Heart left ventricle (tissue), 16 donors: ENCODE measurements around the gene ANKDD1B. TPM values are rescaled to one million over a fixed set of nuclear protein-coding genes. Genes with fewer than 3 reads are reported as not detected.
"Not testable (repeated sequence)": the region's sequence is repeated elsewhere in the genome, so short reads cannot be mapped to it uniquely, and the experiment has no call there.

Experiments
- ATAC-seq, 4 donors: fragments of 200-7000 bp; cut with Tn5 transposase; one replicate each; pipeline ENCODE4 v1.9.1; 2020 to 2022; ENCODE audit warnings: moderate library complexity in 4 of 4, mild to moderate bottlenecking in 3 of 4, moderate number of reproducible peaks in 1 of 4
- DNase-seq, 5 donors: peaks; one replicate each; pipeline ENCODE4 v3.0.0-alpha.2; 2020
- H3K27ac ChIP-seq, 12 donors: fragments of 200-600 bp; sonication (generic) in 4 of 12; one replicate each; pipeline versions ENCODE4 v1.5.0 to v1.8.0; 2016 to 2022; ENCODE audit warnings: mild to moderate bottlenecking in 2 of 12
- H3K27me3 ChIP-seq, 9 donors: fragments of 200-600 bp; sonication (generic) in 2 of 9; one replicate each; pipeline versions ENCODE4 v1.5.1 to v1.8.0; 2016 to 2022; ENCODE audit warnings: mild to moderate bottlenecking in 3 of 9
- H3K36me3 ChIP-seq, 9 donors: fragments of 200-600 bp; sonication (generic) in 2 of 9; one replicate each; pipeline versions ENCODE4 v1.5.0 to v1.8.0; 2018 to 2022; ENCODE audit warnings: mild to moderate bottlenecking in 2 of 9
- H3K4me1 ChIP-seq, 12 donors: fragments of 200-600 bp; sonication (generic) in 4 of 12; one replicate each; pipeline versions ENCODE4 v1.5.0 to v1.8.0; 2016 to 2022; ENCODE audit warnings: mild to moderate bottlenecking in 3 of 12
- H3K4me3 ChIP-seq, 12 donors: fragments of 200-600 bp; sonication (generic) in 4 of 12; one replicate each; pipeline versions ENCODE4 v1.5.0 to v1.8.0; 2017 to 2022; ENCODE audit warnings: mild to moderate bottlenecking in 9 of 12, moderate library complexity in 4 of 12
- H3K9me3 ChIP-seq, 12 donors: fragments of 200-600 bp; sonication (generic) in 4 of 12; one replicate each; pipeline versions ENCODE4 v1.5.0 to v1.8.0; 2016 to 2022; ENCODE audit warnings: mild to moderate bottlenecking in 1 of 12
- POLR2A ChIP-seq, 2 donors: fragments of 450-650 bp; IDR thresholded peaks; one replicate each; pipeline ENCODE4 v1.6.1; 2017; ENCODE audit warnings: antibody characterized with exemption in 2 of 2, mild to moderate bottlenecking in 2 of 2, moderate library complexity in 2 of 2
- WGBS, 4 donors: extraction: QIAGEN DNeasy Blood & Tissue Kit in 2 of 4; methylation state at CpG; one replicate each; pipeline versions ENCODE4 v1.1.5 to v1.1.7; 2013 to 2018; 5-methylcytosine and 5-hydroxymethylcytosine counted together
- intact Hi-C, 10 donors: fragments of 100-400 bp; cut with DNase I; formaldehyde crosslinking; loops; one replicate each; pipeline versions ENCODE4 v1.11.1 to v1.14.2; 2022
- polyA plus RNA-seq, 2 donors: library from polyadenylated mRNA; stranded (reverse); fragments of 200-250 nt; gene quantifications; one replicate each; pipeline ENCODE4 v1.2.3, GENCODE V29; 2013
- total RNA-seq, 9 donors: library from RNA; depleted of rRNA in 2 of 9; stranded (reverse); fragments of >200 nt in 2 of 9; fragmentation: NEBNext Ultra II Directional in 3 of 9; extraction: Animal tissue kit (Norgen Biotek cat#: 25700) in 3 of 9; gene quantifications; one replicate each; pipeline versions ENCODE4 v1.1.0 to v1.2.4, GENCODE V29; 2016 to 2023
- TF ChIP-seq, protein P1 (sequence below), 12 donors: fragments of 200-600 bp; sonication (generic) in 4 of 12; IDR thresholded peaks; one replicate each; pipeline versions ENCODE4 v1.5.0 to v1.8.0; 2018 to 2022; ENCODE audit warnings: antibody characterized with exemption in 12 of 12, mild to moderate bottlenecking in 5 of 12
- donor health status: ischemic (EF 13 %, LVEDD 7.1; RV severe dilation, severe dysfunction).
- donor health status: healthy with polysubstance abuse.
- donor health status: DM: no; HTN: yes; CAD: no.
- donor health status: DM: no; HTN: no; CAD: no.
- donor health status: ischemic (EF 25% LVEDD 6.9; RV normal size, moderate dysfunction).
- donor health status: ischemic (EF 25% LVEDD 5.7; RV mildly dilated, moderate dysfunction).
- donor health status: healthy.
- donor health status: DM: yes; HTN: yes; CAD: no.
- donor health status: ischemic (EF 35%, LVEDD 5.7; RV mildly dilated, moderate dysfunction).
- donor health status: nonischemic (EF 11% LVEDD 7.7; RV severe dilation, severe dysfunction).
- donor health status: DM: yes; HTN: yes; CAD: no.
- donor health status: PGD.
- donor health status: ischemic (EF 29% LVEDD 5.4; RV normal size, mild dysfunction).
- donor health status: nonischemic (EF 23%, LVEDD 6.1; RV moderate dilation, normal function).

ANKDD1B gene
- total and polyA plus RNA-seq, 11 donors: 0.10 to 0.61 (median 0.32) TPM; not detected in 7

GRCh38 chr5:75685141-75685540, 73.9 kb downstream of the ANKDD1B start:
- H3K27me3 ChIP-seq: no peaks in the 10 kb centered on the region
- H3K4me3 ChIP-seq: no peak overlapping the region
- intact Hi-C loops: loop anchor here in 2 of 10 donors (10.0 kb wide), 2 partner anchors 270 to 350 kb away; partner anchors contain the start of gene HMGCR (in 1 of the 2)
- H3K27ac ChIP-seq: no peak overlapping the region
- ATAC-seq: no peak
- no peak for DNase-seq
- H3K9me3 ChIP-seq: no peaks in the 10 kb centered on the region
- peaks cover 0 to 81% (median 58%) of the 10 kb centered on the region in 9 donors for H3K36me3 ChIP-seq
- peaks cover 0 to 4% (median 0%) of the 10 kb centered on the region in 12 donors for H3K4me1 ChIP-seq
- TF ChIP-seq, protein P1, sequence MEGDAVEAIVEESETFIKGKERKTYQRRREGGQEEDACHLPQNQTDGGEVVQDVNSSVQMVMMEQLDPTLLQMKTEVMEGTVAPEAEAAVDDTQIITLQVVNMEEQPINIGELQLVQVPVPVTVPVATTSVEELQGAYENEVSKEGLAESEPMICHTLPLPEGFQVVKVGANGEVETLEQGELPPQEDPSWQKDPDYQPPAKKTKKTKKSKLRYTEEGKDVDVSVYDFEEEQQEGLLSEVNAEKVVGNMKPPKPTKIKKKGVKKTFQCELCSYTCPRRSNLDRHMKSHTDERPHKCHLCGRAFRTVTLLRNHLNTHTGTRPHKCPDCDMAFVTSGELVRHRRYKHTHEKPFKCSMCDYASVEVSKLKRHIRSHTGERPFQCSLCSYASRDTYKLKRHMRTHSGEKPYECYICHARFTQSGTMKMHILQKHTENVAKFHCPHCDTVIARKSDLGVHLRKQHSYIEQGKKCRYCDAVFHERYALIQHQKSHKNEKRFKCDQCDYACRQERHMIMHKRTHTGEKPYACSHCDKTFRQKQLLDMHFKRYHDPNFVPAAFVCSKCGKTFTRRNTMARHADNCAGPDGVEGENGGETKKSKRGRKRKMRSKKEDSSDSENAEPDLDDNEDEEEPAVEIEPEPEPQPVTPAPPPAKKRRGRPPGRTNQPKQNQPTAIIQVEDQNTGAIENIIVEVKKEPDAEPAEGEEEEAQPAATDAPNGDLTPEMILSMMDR (IDR thresholded peaks at IDR 0.05): no peak
- TF ChIP-seq POLR2A (IDR thresholded peaks at IDR 0.05): no peak
- 97 to 98% (median 98%) methylated on average over 11 of the region's 11 CpGs for WGBS, 4 donors

GRCh38 chr5:75686480-75686879, 75.2 kb downstream of the ANKDD1B start:
- no peak for ATAC-seq
- H3K36me3 ChIP-seq: peaks cover 0 to 84% (median 69%) of the 10 kb centered on the region in 9 donors
- intact Hi-C loops: loop anchor here in 2 of 10 donors (10.0 kb wide), 2 partner anchors 272 to 352 kb away; partner anchors contain the start of gene HMGCR (in 1 of the 2)

GRCh38 chr5:75690669-75691068, 79.4 kb downstream of the ANKDD1B start:
- Histone ChIP-seq H3K9me3 (no peaks in the 10 kb centered on the region), H3K27ac (no peak overlapping the region), H3K4me3 (no peak overlapping the region), H3K36me3 (peaks cover 0 to 97% (median 73%) of the 10 kb centered on the region in 9 donors), H3K27me3 (no peaks in the 10 kb centered on the region), H3K4me1 (no peaks in the 10 kb centered on the region)
- no peak for TF ChIP-seq POLR2A (IDR thresholded peaks at IDR 0.05)
- TF ChIP-seq, protein P1 (IDR thresholded peaks at IDR 0.05): no peak
- DNase-seq: no peak
- intact Hi-C loops: no loop called here
- ATAC-seq: no peak
- WGBS, 4 donors: 94 to 97% (median 96%) methylated on average over 1 of the region's 1 CpG

More at GRCh38 chr5:75686480-75686879, 75.2 kb downstream of the ANKDD1B start:
- Histone ChIP-seq H3K27ac (no peak overlapping the region), H3K27me3 (no peaks in the 10 kb centered on the region), H3K9me3 (no peaks in the 10 kb centered on the region), H3K4me1 (no peaks in the 10 kb centered on the region), H3K4me3 (no peak overlapping the region)
- TF ChIP-seq, protein P1 (IDR thresholded peaks at IDR 0.05): no peak
- no peak for TF ChIP-seq POLR2A (IDR thresholded peaks at IDR 0.05)
- DNase-seq: no peak

GRCh38 chr5:75694781-75695180, 83.5 kb downstream of the ANKDD1B start:
- H3K27ac ChIP-seq: no peak overlapping the region
- H3K4me3 ChIP-seq: no peak overlapping the region
- H3K4me1 ChIP-seq: no peaks in the 10 kb centered on the region
- 93 to 97% (median 96%) methylated on average over 1 of the region's 1 CpG for WGBS, 4 donors
- TF ChIP-seq POLR2A (IDR thresholded peaks at IDR 0.05): no peak
- TF ChIP-seq, protein P1 (IDR thresholded peaks at IDR 0.05): no peak
- ATAC-seq (no peak), DNase-seq (no peak)
- intact Hi-C loops: no loop called here
- H3K36me3 ChIP-seq: peaks cover 0 to 59% (median 39%) of the 10 kb centered on the region in 9 donors
- H3K27me3 ChIP-seq: no peaks in the 10 kb centered on the region
- H3K9me3 ChIP-seq: peaks cover 0 to 3% (median 0%) of the 10 kb centered on the region in 12 donors

GRCh38 chr5:75695472-75696351, 84.5 kb downstream of the ANKDD1B start:
- H3K27ac ChIP-seq, H3K4me1 ChIP-seq, H3K4me3 ChIP-seq, intact Hi-C loops, H3K9me3 ChIP-seq, DNase-seq, ATAC-seq, H3K27me3 ChIP-seq: not testable (repeated sequence)
- WGBS, 4 donors: 92% methylated on average over 18 to 22 of the region's 22 CpGs
- peaks cover 0 to 50% (median 33%) of the 10 kb centered on the region in 9 donors for H3K36me3 ChIP-seq
